ENCODE measurements around the gene CISD1.

Gene CISD1

DNA sequence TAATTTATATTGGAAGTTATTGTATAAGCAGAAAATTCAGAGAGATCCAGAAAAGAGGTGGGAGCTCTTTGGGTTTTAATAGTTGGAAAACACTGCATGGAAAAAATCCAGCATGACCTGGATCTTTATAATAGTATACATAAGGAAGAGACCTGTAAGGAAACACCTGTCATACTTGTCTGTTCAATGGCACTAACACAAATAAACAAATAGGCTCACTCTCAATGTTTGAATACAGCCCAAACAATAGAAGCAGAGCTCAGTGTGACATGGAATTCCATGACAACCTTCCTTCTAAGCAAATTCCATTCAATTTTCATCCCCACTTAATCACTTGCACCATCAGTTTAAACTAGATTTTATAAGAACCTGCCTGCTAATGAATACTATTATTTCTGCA lies 31.7 kb downstream of the CISD1 start:
- Histone ChIP-seq H3K79me2 (ENCODE audit: insufficient read depth, low read length) (no peaks in the 10 kb centered on the region), H2AFZ (ENCODE audit: low read depth, low read length) (no peak overlapping the region), H3K9me3 (ENCODE audit: insufficient read depth, low read length, severe bottlenecking) (no peaks in the 10 kb centered on the region), H3K27ac (ENCODE audit: low read length) (no peak overlapping the region), H3K4me2 (ENCODE audit: insufficient read depth, low read length) (no peak overlapping the region), H3K4me1 (ENCODE audit: insufficient read depth, low read length) (no peaks in the 10 kb centered on the region), H4K20me1 (ENCODE audit: insufficient read depth, low read length) (no peaks in the 10 kb centered on the region), H3K9ac (ENCODE audit: low read depth, low read length) (no peak overlapping the region), H3K36me3 (ENCODE audit: insufficient read depth, low read length) (no peaks in the 10 kb centered on the region), H3K4me3 (ENCODE audit: low read depth in 1 of 2, low read length in 2 of 2) (no peak overlapping the region), H3K27me3 (ENCODE audit: insufficient read depth, low read length, poor library complexity) (peaks cover 2% of the 10 kb centered on the region)
- no peak for TF ChIP-seq EZH2 (IDR thresholded peaks at IDR 0.05; ENCODE audit: borderline replicate concordance, low read depth, low read length, severe bottlenecking)
- TF ChIP-seq, protein P1, sequence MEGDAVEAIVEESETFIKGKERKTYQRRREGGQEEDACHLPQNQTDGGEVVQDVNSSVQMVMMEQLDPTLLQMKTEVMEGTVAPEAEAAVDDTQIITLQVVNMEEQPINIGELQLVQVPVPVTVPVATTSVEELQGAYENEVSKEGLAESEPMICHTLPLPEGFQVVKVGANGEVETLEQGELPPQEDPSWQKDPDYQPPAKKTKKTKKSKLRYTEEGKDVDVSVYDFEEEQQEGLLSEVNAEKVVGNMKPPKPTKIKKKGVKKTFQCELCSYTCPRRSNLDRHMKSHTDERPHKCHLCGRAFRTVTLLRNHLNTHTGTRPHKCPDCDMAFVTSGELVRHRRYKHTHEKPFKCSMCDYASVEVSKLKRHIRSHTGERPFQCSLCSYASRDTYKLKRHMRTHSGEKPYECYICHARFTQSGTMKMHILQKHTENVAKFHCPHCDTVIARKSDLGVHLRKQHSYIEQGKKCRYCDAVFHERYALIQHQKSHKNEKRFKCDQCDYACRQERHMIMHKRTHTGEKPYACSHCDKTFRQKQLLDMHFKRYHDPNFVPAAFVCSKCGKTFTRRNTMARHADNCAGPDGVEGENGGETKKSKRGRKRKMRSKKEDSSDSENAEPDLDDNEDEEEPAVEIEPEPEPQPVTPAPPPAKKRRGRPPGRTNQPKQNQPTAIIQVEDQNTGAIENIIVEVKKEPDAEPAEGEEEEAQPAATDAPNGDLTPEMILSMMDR (IDR thresholded peaks at IDR 0.05; ENCODE audit: borderline replicate concordance, extremely low read depth, low read length, poor library complexity, severe bottlenecking), result no peak
- DNase-seq (no peak), ATAC-seq (ENCODE audit: insufficient read depth, low read depth) (no peak)

DNA sequence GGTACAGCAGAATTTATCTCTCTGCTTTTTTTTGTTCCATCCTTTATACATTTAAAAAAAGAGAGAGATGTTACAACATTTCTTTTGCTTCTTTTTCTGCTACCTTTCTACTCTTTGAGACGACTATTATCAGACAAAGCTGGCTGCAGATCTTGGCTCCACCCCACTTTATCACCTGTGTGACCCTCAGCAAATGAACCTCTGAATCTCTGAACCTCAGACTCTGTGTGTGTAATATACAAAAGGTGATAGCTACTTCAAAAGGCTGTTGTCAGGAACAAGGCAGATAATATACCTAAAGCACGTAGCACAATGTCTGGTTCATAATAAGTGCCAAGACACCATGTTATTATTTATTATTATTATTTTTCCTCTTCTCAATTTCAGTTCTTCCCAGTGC lies 33.3 kb downstream of the CISD1 start:
- Histone ChIP-seq H3K27ac (ENCODE audit: low read length) (no peak overlapping the region), H3K4me3 (ENCODE audit: low read depth in 1 of 2, low read length in 2 of 2) (no peak overlapping the region), H3K9ac (ENCODE audit: low read depth, low read length) (no peak overlapping the region), H3K79me2 (ENCODE audit: insufficient read depth, low read length) (no peaks in the 10 kb centered on the region), H3K36me3 (ENCODE audit: insufficient read depth, low read length) (no peaks in the 10 kb centered on the region), H4K20me1 (ENCODE audit: insufficient read depth, low read length) (no peaks in the 10 kb centered on the region), H3K4me1 (ENCODE audit: insufficient read depth, low read length) (no peaks in the 10 kb centered on the region), H3K4me2 (ENCODE audit: insufficient read depth, low read length) (no peak overlapping the region), H2AFZ (ENCODE audit: low read depth, low read length) (no peak overlapping the region), H3K9me3 (ENCODE audit: insufficient read depth, low read length, severe bottlenecking) (no peaks in the 10 kb centered on the region), H3K27me3 (ENCODE audit: insufficient read depth, low read length, poor library complexity) (peaks cover 2% of the 10 kb centered on the region)
- TF ChIP-seq, protein P1 (IDR thresholded peaks at IDR 0.05; ENCODE audit: borderline replicate concordance, extremely low read depth, low read length, poor library complexity, severe bottlenecking), result no peak
- TF ChIP-seq EZH2 (IDR thresholded peaks at IDR 0.05; ENCODE audit: borderline replicate concordance, low read depth, low read length, severe bottlenecking), result no peak
- DNase-seq (no peak), ATAC-seq (ENCODE audit: insufficient read depth, low read depth) (no peak)

DNA sequence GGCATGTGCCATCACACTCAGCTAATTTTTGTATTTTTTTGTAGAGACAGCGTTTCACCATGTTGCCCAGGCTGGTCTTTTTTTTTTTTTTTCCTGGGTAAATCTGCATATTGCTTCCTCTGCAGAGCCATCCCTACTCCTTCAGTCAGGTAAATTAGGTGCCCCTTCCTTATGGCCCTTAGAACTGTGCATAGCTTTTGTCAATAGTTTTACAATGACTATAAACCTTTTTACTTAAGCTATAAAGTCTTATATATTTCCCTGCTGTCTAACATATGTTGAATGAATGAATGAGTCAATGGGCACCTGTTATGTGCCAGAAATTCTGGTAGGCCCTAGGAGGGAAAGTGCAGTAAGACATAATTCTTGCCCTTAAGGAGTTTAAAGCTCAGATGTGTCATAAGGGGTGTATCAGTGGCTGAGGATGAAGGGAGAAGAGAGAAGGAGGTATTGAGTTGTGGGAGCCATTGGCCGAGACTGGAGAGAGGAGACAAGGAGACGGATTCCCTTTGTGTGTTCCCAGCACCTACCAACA lies 35.2 kb downstream of the CISD1 start:
- Histone ChIP-seq H2AFZ (ENCODE audit: low read depth, low read length) (no peak overlapping the region), H3K4me1 (ENCODE audit: insufficient read depth, low read length) (no peaks in the 10 kb centered on the region), H3K79me2 (ENCODE audit: insufficient read depth, low read length) (no peaks in the 10 kb centered on the region), H3K4me2 (ENCODE audit: insufficient read depth, low read length) (no peak overlapping the region), H3K36me3 (ENCODE audit: insufficient read depth, low read length) (no peaks in the 10 kb centered on the region), H3K27ac (ENCODE audit: low read length) (no peak overlapping the region), H3K9me3 (ENCODE audit: insufficient read depth, low read length, severe bottlenecking) (no peaks in the 10 kb centered on the region), H3K9ac (ENCODE audit: low read depth, low read length) (no peak overlapping the region), H3K4me3 (ENCODE audit: low read depth in 1 of 2, low read length in 2 of 2) (no peak overlapping the region), H3K27me3 (ENCODE audit: insufficient read depth, low read length, poor library complexity) (peaks cover 2% of the 10 kb centered on the region), H4K20me1 (ENCODE audit: insufficient read depth, low read length) (no peaks in the 10 kb centered on the region)
- TF ChIP-seq, protein P1 (IDR thresholded peaks at IDR 0.05; ENCODE audit: borderline replicate concordance, extremely low read depth, low read length, poor library complexity, severe bottlenecking), result no peak
- no peak for DNase-seq
- no peak for ATAC-seq (ENCODE audit: insufficient read depth, low read depth)

DNA sequence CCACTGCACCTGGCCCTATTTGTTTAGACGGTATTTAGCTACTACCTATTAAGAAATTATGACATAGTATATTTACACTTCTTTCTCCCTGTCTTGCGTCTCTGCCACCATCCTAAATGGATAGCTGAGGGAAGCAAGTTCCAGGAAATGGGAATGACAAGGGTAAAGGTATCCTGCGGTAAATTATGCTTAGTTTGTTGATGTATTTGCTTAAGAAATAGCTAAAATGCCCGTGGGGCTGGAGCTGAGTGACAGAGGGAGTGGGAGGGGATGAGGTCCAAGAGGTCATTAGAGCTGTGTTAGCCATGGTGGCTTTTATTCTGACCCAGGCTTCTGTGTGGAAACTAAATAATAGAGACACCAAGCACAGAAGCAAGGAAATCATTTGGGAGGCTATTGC lies 36.9 kb downstream of the CISD1 start:
- no peak overlapping the region for H3K9ac ChIP-seq (ENCODE audit: low read depth, low read length)
- no peak overlapping the region for H2AFZ ChIP-seq (ENCODE audit: low read depth, low read length)
- ATAC-seq (ENCODE audit: insufficient read depth, low read depth), result no peak
- no peak overlapping the region for H3K4me3 ChIP-seq (ENCODE audit: low read depth in 1 of 2, low read length in 2 of 2)
- H3K4me1 ChIP-seq (ENCODE audit: insufficient read depth, low read length), result no peaks in the 10 kb centered on the region
- no peaks in the 10 kb centered on the region for H4K20me1 ChIP-seq (ENCODE audit: insufficient read depth, low read length)
- no peak for TF ChIP-seq EZH2 (IDR thresholded peaks at IDR 0.05; ENCODE audit: borderline replicate concordance, low read depth, low read length, severe bottlenecking)
- H3K27me3 ChIP-seq (ENCODE audit: insufficient read depth, low read length, poor library complexity), result peaks cover 2% of the 10 kb centered on the region
- H3K79me2 ChIP-seq (ENCODE audit: insufficient read depth, low read length), result no peaks in the 10 kb centered on the region
- no peaks in the 10 kb centered on the region for H3K9me3 ChIP-seq (ENCODE audit: insufficient read depth, low read length, severe bottlenecking)
- no peaks in the 10 kb centered on the region for H3K36me3 ChIP-seq (ENCODE audit: insufficient read depth, low read length)
- no peak overlapping the region for H3K4me2 ChIP-seq (ENCODE audit: insufficient read depth, low read length)
- no peak for DNase-seq
- no peak overlapping the region for H3K27ac ChIP-seq (ENCODE audit: low read length)
